GM12892 (cell line): ENCODE measurements around the gene SSH2.

Experiments used
- POLR2A ChIP-seq: IDR thresholded peaks from 2 replicates; pipeline ENCODE4 v1.6.1; 2011; ENCODE audit warnings: low read depth, low read length, control low read depth
- POLR2AphosphoS5 ChIP-seq: IDR thresholded peaks from 2 replicates; pipeline ENCODE4 v1.6.1; 2011; ENCODE audit warnings: low read depth, low read length, control low read depth
- TAF1 ChIP-seq: IDR thresholded peaks from 2 replicates; pipeline ENCODE4 v1.6.1; 2011; ENCODE audit warnings: low read depth, mild to moderate bottlenecking, control low read depth, low read length, borderline replicate concordance

GRCh38 chr17:29622337-29623282 is 307.4 kb downstream of the SSH2 start, which contains the start of gene CORO6:
- TF ChIP-seq POLR2AphosphoS5 (0 out of 2 replicates have a peak, but pooled peaks have one; percentile 33), POLR2A (peak; percentile 44; the same call in 1 of the 2 replicates), TAF1 (no peak)
